Stimulated activated CD8-positive, alpha-beta memory T cell treated with anti-CD3 and anti-CD28 coated beads, Interleukin-7, amount 100 ng/mL, for 1 hour (primary cell): Measurements from ENCODE around the gene TMEM98.
A peak's percentile ranks its signal among the peaks of the same experiment; 100 is the strongest.
"Not testable (repeated sequence)": the region's sequence is repeated elsewhere in the genome, so short reads cannot be mapped to it uniquely, and the experiment has no call there.

Experiments used
- DNase-seq, 2 donors: peaks; one replicate each; pipeline ENCODE4 v3.0.0-alpha.2; 2020; ENCODE audit warnings: low read depth in 2 of 2

Gene TMEM98

DNA sequence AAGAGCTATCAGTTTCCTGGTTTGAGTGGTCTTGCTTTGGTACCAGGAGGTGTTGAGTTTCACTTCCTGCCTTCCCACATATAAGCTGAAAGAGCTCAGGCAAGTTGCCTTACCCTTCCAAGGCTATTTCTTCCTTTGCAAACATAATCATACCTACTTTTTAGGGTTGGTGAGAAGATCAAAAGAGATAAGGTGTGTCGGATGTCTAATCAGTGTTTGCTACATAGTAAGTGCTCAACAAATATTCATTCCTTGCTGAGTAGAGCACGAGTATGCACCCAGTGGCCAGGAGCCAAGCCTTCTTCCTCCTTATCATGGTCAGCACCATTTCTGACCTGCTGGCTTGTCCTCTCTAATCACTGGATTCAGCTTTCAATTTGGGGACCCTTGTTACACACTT lies 12.7 kb upstream of the TMEM98 start:
- DNase-seq, result no peak

DNA sequence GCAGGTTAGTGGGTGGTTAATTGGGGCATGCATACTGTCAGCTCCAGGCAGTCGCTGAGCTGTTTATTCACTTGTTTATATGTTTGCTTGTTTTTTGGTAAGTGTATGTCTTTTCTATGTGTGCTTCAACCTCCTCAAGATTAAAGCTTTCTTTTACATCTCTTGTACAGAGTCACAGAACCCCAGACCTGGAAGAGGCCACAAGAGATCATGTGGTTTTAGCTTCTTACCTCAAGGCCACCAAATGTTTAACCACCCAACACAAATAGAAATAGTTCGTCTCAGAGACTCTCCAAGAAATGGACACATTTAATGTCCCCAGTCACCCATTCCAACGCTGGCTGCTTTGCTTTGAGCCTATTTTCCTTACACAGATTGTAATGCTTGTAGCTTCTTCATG lies 11.8 kb upstream of the TMEM98 start:
- no peak for DNase-seq

DNA sequence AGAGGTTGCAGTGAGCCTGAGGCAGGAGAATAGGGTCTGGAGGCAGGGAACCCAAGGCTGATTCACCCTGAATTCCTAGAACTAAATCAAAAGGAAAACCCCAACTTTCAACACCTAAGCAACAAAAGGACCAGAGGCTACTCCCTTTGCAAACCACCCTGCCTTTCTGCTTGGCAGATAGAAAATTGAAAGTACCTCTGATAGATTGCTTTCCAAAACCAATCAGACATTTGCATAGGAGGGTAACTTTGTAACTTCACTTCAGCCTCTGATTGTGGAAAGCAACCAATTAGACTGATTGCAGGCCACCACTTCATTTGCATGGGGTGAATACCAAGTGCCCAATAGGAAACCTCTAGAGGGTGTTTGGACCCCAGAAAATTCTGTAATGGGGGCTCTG lies 10.9 kb upstream of the TMEM98 start:
- no peak for DNase-seq

DNA sequence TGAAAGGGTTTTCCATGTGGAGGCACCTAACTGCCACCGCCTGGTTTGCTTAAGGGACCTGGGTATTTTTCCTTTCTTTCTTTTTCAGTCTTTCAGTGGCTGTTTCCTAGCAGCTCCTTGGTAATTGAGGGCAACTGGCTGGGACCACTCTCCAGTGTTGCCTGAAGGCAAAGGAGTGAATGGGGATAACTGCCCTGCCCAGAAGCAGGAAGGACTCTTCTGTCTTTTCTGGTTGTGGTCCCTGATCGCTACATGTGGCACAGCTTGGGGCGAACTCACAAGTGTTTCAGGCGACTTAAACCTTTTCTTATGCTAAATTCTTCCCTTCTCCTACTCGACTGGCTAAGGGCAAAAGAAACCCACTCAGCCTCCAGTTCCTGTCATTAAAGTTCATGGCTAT lies 10.1 kb upstream of the TMEM98 start:
- DNase-seq, result no peak

DNA sequence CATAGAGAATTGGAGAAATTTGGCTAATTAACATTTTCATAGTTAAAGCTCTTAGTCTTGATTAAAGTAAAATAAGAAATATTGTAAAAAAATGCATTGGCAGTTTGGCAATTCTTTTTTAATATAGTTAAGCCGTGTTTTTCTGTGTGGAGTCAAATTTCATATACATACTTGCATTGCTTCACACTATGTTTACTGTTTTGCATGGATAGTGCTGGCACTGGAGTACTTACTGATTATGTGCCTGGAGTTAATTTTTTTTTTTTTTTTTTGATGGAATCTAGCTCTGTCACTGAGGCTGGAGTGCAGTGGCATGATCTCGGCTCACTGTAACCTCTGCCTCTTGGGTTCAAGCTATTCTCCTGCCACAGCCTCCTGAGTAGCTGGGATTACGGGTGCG lies 8.1 kb upstream of the TMEM98 start:
- DNase-seq, result not testable (repeated sequence)

DNA sequence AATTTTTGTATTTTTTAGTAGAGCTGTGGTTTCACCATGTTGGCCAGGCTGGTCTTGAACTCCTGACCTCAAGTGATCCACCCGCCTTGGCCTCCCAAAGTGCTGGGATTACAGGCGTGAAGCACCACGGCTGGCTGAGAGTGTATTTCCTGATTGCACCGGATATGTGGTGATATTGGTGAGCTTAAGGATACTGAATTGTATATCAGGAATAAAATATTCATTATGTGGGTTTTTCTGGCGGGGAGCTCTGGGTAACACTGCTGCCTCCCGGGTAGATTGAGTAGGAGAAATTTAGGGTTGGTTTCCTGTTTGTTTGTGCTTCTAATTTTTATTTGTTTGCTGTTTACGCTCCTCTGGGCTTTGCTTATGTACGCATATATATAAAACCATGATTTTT lies 7.7 kb upstream of the TMEM98 start:
- no peak for DNase-seq

DNA sequence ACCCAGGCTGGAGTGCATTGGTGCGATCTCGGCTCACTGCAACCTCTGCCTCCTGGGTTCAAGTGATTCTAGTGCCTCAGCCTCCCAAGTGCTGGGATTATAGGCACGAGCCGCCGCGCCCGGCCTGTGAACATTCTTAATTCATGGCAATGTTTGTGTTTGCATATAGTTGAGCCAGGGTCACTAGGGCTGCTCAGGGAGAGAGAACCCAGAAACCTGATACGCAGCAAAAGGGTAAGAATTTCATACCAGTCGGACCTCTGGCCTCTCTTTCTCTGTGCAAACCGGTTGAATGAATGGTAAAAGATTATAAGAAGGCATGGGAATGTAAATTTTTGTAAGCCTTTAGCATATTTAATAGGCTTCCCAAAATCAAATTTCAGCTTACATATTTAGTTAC lies 6.9 kb upstream of the TMEM98 start:
- DNase-seq, result no peak

DNA sequence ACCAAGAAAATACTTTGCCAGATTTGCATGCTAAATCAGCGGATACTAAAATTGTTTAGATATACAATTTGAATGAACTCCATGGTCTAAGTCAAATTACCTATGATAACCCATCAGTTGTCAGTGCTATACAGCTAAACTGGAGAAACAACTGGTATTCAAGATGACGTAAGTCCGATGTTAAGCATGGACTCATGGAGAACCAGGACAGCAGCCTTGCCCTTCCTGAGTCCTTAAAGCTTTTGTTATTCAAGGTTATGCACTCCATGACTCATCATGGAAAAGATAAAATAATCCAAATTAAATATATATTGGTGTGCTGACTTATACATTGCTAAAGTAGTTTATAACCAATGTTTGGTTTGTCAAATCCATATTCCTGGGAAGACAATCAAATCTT lies 4.0 kb upstream of the TMEM98 start:
- not testable (repeated sequence) for DNase-seq

DNA sequence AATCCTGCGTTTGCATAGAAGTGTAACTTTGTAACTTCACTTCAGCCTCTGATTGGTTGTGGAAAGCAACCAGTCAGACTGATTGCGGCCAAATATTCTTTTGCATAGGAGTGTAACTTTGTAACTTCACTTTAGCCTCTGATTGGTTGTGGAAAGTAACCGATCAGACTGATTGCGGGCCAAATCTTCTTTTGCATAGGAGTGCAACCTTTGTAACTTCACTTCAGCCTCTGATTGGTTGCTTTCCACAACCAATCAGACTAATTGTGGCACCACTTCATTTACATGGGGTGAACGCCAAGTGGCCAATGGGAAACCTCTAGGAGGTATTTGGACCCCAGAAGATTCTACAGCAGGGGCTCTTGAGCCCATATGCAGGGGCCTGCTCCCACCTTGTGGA lies 1.8 kb upstream of the TMEM98 start:
- DNase-seq, result no peak

DNA sequence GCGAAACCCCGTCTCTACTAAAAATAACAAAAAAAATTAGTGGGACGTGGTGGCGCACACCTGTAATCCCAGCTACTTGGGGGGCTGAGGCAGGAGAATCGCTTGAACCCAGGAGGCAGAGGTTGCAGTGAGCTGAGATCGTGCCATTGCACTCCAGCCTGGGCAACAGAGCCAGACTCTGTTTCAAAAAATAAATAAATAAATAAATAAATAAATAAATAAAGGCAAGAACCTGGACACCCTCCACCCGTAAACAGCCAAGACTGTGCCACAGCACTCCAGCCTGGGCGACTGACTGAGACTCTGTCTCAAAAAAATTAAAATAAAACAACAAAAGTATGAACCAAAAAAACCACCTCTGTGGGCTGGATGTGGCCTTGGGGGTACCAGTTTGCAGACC lies 1.2 kb upstream of the TMEM98 start:
- DNase-seq, result not testable (repeated sequence)

DNA sequence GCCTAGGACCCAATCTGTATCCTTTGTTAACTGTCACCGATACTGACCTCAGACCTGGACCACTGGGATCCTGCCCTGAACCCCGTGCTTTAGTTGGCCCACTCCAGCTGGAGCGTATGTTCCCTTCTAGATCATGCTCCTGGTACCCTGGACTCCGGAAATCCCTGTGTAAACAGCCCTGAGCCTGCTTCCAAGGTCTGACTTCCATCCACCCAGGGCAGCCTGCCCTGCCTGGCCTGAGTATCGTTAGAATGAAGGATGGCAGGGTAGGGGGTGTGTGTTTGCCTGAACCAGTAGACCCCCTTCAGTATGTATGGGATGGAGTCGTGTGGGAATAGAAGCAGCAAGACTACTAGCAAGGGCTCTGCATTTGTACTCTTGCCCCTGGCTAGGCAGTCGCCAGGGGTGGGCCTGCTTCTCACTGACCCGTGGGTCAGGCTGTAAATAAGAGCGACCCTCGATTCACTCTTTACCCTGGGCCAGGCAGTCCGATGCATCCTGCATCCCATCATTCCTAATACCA lies 691 bp upstream of the TMEM98 start:
- DNase-seq, result no peak

DNA sequence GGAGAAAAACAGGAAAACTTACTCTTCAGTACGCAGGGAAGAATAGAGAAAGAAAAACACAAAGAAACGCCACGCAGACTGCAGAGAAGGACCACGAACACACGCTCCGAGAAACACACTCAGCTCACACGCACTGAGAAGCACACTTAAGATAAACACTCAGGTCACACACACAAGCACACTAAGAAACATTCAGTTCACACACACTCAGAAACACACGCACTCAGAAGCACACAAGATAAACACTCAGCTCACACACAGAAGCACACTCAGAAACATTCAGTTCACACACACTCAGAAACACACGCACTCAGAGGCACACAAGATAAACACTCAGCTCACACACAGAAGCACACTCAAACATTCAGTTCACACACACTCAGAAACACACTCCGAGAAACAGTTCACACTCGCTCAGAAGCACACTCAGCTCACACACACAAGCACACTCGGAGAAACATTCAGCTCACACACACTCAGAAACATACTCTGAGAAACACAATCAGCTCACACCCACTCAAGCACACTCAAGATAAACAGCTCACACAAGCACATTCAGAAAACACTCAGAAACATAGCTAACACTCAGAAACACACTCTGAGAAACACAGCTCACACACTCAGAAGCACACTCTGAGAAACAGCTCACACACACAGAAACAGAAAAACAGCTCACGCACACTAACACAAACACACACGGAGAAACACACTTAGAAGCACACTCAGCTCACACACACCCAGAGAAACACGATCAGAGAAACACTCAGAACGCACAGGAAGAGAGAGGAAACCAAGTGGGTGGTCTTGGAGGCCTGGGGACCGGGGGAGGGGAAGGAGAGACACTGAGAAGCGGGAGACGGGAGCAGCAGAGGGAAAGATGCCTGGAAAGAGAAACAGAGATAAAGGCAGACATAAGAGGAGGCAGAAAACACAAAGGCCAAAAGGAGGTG lies 908 bp downstream of the TMEM98 start:
- DNase-seq, result no peak

DNA sequence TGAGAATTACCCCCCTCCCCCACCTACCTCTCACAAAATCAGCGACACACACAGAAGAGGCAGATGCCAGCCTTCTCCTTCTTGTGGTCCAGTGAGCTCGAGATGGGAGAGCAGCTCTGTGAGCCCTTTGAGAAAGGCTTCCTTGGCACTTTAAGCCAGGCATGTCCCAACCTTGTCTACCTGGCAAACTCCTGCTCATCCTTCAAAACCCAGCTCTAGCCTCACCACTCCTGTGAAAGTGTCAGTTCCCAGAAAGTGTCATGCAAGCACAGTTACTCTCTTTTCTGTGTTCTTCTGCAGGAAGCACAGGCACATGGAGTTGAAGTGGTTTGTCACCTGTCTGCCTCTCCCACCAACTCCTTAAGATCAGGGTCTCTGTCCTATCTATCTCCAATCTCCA lies 1.6 kb downstream of the TMEM98 start:
- DNase-seq, result no peak

DNA sequence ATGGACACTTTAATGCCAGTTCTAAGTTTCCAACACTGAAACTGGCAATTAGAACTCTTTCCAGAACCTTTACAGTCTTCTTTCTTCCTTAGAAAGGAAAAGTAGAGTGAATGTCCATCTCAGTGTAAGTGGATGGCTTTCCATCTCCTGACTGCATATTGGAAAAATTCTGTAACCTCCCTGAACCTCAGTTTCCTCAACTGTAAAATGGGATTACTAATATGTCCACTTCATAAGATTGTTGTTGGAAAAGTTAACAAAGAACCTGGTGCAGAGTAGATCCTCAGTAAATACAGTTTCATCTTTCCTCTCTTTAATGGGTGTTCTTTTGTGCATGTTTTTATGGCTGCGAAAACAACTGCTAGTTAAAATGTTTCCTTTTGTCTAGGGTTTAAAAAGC lies 2.6 kb downstream of the TMEM98 start:
- no peak for DNase-seq

DNA sequence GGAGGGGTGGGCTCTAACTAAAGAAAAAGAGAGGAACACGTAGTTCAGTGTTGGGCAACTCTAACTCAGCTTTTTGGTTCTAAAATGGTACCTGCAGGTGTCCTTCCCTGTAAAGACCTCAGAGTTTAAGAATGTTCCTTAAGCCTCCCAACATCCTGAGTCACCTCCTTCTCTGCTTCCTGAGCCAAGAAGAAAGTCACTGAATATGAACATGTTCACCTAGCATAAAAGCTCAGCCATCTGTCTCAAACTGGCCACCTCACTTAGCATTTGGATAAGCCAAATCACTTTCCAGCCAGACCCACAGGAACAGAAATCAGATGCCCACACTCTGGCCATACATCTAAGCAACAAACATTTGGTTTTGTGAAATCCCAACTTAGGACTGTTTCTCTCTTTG lies 3.7 kb downstream of the TMEM98 start:
- no peak for DNase-seq

DNA sequence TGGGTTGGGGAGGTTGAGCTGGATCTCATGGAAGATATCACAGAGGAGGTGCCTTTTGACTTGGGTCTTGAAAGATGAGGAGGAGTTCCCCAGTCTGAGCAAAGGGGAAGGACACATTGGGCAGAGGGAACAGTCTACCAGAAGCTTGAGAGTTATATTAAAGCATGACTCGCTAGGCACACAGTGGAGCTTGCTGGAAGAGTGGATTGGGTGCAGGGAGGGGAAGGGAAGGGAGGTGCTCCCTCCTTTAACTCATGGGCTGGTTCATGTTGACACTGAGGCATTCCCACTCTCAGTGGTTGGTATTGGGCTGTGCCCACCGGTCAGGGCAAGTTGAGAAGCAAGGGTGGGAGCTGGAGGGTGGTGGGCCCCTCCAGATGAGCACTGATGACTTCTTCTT lies 5.9 kb downstream of the TMEM98 start:
- no peak for DNase-seq

DNA sequence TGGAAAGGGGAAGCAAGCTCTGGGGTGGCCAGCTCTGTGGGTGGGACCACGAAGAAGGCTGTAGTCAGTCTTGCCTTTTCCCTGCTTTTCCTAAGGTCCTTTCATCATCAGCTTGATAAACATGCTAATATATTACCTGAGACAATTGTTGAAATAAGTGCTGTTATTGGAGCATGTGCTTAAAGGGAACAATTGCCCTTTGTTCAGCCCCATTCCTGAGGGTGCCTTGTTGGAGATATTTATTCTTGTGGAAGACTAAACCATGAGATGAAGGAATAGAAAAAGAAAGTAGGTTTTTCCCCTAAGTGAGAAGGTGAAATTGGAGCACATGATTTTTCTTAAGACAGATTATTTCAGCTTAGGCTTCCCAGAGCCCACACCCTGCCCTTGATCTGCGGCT lies 7.8 kb downstream of the TMEM98 start:
- DNase-seq, result no peak

DNA sequence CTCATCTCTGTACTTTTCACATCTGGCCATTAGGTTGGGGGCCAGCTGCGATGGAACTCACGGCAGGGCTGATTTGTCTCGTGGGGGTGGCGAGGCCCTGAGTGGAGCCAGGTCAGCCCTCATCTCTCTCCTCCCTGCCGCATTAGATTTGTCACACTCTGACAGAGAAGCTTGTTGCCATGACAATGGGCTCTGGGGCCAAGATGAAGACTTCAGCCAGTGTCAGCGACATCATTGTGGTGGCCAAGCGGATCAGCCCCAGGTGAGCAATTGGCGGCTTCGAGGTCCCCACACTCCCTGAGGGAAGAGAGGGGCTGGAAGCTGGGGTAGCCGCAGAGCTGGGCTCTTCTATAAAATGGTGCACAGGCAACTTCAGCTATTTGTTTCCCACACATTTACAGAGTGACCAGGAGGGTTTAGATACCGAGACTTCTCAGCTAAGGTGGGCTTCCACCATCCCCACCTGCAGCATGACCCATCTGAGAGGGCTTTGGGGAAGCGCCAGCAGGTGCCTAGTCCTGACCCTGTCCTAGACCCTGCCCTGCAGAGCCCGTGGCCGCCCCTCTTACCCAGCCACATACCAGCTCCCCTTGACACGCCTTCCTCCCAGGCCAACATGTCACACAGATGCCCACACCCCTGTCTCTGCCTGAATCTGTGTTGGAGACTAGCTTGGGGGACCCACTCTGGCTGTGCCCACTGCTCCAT lies 8.4 kb downstream of the TMEM98 start:
- no peak for DNase-seq

DNA sequence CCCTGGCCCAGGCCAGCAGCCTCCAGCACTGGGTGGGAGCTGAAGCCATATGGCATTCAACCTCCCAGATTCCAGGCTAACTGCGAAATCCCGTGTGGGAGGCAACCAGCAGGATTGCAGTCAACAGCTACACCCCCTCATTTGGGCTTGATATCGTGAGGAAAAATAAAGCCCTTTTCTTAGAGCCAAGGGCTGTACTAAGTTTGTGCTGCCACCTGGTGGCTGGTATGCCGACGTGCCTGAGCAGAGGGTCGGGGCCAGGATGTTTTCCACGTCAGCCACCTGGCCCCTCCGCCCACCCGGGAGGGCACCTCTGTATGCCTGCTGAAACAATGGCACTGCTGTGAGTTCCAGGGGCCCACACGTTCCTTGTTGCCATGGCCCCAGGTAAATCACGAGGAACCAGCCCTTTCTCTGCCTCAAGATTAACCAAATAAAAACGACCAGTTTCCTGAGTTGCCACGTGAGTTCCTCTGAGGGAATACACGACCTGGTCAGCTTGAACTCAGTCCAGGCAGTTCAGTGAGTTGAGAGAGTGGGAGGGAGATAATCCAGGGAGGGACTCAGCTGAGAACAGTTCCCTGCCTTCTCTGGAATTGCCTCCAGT lies 9.0 kb downstream of the TMEM98 start:
- DNase-seq, result peak; percentile 17 to 42

DNA sequence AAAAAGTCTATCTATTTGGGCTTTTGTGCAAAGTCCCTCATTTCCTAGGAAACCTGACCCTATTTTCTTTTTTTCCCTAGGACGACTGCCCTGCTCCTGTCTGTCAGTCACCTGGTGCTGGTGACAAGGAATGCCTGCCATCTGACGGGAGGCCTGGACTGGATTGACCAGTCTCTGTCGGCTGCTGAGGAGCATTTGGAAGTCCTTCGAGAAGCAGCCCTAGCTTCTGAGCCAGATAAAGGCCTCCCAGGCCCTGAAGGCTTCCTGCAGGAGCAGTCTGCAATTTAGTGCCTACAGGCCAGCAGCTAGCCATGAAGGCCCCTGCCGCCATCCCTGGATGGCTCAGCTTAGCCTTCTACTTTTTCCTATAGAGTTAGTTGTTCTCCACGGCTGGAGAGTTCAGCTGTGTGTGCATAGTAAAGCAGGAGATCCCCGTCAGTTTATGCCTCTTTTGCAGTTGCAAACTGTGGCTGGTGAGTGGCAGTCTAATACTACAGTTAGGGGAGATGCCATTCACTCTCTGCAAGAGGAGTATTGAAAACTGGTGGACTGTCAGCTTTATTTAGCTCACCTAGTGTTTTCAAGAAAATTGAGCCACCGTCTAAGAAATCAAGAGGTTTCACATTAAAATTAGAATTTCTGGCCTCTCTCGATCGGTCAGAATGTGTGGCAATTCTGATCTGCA lies 12.9 kb downstream of the TMEM98 start:
- no peak for DNase-seq

DNA sequence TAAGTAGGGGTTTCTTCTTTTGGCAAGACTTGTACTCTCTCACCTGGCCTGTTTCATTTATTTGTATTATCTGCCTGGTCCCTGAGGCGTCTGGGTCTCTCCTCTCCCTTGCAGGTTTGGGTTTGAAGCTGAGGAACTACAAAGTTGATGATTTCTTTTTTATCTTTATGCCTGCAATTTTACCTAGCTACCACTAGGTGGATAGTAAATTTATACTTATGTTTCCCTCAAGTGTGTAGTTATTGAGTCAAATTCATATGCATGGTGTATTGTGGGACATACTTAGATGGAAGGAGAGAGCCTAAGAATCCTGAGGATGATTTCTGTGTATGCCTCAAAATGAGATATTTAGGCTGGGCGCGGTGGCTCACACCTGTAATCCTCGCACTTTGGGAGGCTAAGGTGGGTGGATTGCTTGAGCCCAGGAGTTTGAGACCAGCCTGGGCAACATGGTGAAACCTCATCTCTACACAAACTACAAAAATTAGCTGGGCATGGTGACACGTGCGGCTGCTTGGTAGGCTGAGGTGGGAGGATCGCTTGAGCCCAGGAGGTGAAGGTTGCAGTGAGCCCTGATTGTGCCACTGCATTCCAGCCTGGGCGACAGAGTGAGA lies 13.6 kb downstream of the TMEM98 start:
- DNase-seq, result no peak

DNA sequence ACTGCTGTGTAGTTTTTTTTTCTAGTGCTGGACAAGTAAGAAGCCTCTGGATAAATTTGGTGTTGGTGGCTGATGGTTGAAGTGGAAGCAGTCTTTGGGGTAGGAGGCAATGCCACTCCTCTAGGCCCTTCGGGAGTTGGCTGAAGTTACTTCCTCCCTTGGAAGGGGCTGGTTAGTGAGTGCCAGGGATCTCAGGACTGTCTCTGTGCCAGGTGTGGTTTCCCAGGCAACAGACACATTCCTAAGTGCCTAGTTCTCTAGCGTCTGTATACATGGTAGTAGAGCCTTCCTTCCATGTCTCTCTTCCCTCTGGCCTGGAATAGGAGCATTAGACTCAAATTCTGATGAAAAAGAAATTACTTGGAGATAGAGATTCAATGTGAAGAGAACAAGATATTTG lies 15.3 kb downstream of the TMEM98 start:
- no peak for DNase-seq
